ENCODE data around the gene SGK2. TPM values are rescaled to one million over a fixed set of nuclear protein-coding genes. Genes with fewer than 3 reads are reported as not detected.

Gene SGK2
- polyA plus RNA-seq, 2 of the 4 experiments (the other 2 are of a cell fraction), result 9.4 to 12.2 TPM

DNA sequence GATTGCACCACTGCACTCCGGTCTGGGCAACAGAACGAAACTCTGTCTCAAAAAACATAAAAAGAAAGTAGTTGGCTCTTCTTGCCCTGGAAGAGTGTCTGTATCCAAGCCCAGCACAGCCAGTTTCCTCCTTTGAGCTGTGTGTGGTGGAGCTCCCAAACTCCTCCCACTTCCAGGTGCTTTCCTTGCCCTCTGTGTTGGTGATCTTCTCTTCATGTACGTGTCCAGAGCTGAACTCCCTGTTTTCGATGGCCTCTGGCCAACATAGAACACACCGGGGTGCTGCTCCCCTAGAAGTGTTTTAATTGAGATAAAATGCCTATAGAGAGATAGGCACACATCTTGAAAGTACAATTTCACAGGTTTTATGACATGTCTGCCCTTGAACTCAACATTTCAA is 16.7 kb upstream of the SGK2 start:
- H3K4me1 ChIP-seq, result peaks cover 7% of the 10 kb centered on the region; the same call in 2 of the 3 replicates
- no peaks in the 10 kb centered on the region; the same call in 2 of the 3 replicates for H3K9me3 ChIP-seq
- no peak overlapping the region for H3K4me2 ChIP-seq
- POLR2A ChIA-PET, result no interaction called here
- CTCF ChIA-PET, result interaction anchor here (0.6 kb wide), 3 partner anchors 116 to 404 kb away, joined by 3 to 5 read pairs (median 3); no protein-coding TSS in a partner anchor
- FAIRE-seq (no peak), ATAC-seq (no peak), DNase-seq (ENCODE audit: low read depth in 1 of 2, low spot score in 1 of 2) (no peak)
- 77% methylated on average over 5 of the region's 5 CpGs for WGBS (ENCODE audit: missing lambda C conversion rate)
- H3K4me3 ChIP-seq, result no peak overlapping the region
- TF ChIP-seq, protein P1, sequence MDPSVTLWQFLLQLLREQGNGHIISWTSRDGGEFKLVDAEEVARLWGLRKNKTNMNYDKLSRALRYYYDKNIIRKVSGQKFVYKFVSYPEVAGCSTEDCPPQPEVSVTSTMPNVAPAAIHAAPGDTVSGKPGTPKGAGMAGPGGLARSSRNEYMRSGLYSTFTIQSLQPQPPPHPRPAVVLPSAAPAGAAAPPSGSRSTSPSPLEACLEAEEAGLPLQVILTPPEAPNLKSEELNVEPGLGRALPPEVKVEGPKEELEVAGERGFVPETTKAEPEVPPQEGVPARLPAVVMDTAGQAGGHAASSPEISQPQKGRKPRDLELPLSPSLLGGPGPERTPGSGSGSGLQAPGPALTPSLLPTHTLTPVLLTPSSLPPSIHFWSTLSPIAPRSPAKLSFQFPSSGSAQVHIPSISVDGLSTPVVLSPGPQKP (IDR thresholded peaks at IDR 0.05; ENCODE audit: low read depth, low read length), result no peak
- no peak for TF ChIP-seq MYC (IDR thresholded peaks at IDR 0.05; ENCODE audit: borderline replicate concordance, low read length)
- TF ChIP-seq ESRRA (IDR thresholded peaks at IDR 0.05; ENCODE audit: borderline replicate concordance, low read length), result no peak
- H3K27ac ChIP-seq, result no peak overlapping the region

DNA sequence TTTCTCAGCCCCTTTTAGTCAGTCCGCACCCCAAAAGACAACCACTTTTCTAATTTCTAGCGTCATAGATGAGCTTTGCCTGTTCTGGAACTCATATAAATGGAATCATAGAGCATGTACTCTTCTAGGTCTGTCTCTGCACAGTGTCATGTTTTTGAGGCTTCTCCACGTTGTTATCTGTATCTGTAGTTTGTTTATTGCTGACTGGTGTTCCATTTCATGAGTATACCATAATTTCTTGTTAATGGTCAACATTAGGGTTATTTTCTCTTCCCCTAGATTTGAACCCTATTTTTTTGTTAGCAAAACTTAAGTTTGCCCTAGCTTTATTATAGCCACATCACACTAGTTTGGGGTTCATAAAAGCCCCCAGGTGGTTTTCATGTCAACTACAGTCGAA is 16.2 kb upstream of the SGK2 start:
- 50% methylated on average over 4 of the region's 4 CpGs for WGBS (ENCODE audit: missing lambda C conversion rate)
- peaks cover 7% of the 10 kb centered on the region; the same call in 2 of the 3 replicates for H3K4me1 ChIP-seq
- no peak overlapping the region for H3K4me3 ChIP-seq
- ChIA-PET POLR2A (no interaction called here), CTCF (interaction anchor here (0.6 kb wide), 4 partner anchors 19 to 403 kb away, joined by 3 to 5 read pairs (median 3); no protein-coding TSS in a partner anchor)
- no peak overlapping the region for H3K4me2 ChIP-seq
- DNase-seq (ENCODE audit: low read depth in 1 of 2, low spot score in 1 of 2) (no peak), FAIRE-seq (no peak), ATAC-seq (no peak)
- H3K27ac ChIP-seq, result no peak overlapping the region
- H3K9me3 ChIP-seq, result peaks cover 5% of the 10 kb centered on the region; the same call in 1 of the 3 replicates
- TF ChIP-seq CHD4 (IDR thresholded peaks at IDR 0.05; ENCODE audit: borderline replicate concordance) (no peak), SREBF2 (IDR thresholded peaks at IDR 0.05) (no peak), NFE2L2 (conservative IDR thresholded peaks at IDR 0.05; ENCODE audit: low read length) (no peak), ZC3H11A (IDR thresholded peaks at IDR 0.05) (no peak), ZFP36 (IDR thresholded peaks at IDR 0.05; ENCODE audit: borderline replicate concordance, partially characterized antibody) (no peak), NPAS2 (CRISPR knock-in tag; IDR thresholded peaks at IDR 0.05; ENCODE audit: borderline replicate concordance) (no peak)
- TF ChIP-seq, protein P2, sequence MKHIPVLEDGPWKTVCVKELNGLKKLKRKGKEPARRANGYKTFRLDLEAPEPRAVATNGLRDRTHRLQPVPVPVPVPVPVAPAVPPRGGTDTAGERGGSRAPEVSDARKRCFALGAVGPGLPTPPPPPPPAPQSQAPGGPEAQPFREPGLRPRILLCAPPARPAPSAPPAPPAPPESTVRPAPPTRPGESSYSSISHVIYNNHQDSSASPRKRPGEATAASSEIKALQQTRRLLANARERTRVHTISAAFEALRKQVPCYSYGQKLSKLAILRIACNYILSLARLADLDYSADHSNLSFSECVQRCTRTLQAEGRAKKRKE (CRISPR knock-in tag; IDR thresholded peaks at IDR 0.05; ENCODE audit: low read depth), result no peak

DNA sequence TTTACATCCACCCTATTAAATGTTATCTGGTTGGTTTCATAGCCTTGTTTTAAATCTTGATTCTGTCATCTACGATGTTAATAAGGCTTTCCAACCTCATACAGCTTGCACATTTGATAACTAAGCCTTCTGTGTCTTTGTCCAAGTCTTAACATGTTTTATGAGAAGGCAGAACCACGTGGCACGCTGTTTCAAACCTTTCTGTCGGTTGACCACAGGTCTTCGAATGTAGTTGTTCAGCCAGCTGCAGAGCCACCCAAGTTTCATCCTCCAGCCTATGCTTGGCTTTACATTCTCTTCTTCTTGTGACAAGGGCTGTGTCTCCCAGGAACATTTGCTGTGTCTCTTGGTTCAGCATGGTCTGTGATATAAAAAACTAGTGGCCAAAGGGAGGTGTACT is 15.7 kb upstream of the SGK2 start:
- CTCF ChIA-PET, result interaction anchor here (0.6 to 1.2 kb wide), 5 partner anchors 18 to 403 kb away, joined by 3 to 5 read pairs (median 3); no protein-coding TSS in a partner anchor

DNA sequence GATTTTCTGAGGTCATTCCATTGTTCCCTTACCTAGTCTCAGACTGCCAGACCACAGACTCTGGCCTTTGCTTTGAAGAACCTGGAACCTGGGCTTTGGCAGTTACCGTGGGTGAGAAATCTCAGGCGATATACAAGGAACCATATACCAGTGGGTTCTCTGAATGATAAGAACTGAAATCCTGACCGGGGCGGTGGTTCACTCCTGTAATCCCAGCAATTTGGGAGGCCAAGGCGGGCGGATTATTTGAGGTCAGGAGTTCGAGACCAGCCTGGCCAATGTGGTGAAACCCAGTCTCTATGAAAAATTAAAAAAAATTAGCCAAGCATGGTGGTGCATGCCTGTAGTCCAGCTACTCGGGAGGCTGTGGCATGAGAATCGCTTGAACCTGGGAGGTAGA is 14.3 kb upstream of the SGK2 start:
- no peak overlapping the region for H3K4me2 ChIP-seq
- DNase-seq (ENCODE audit: low read depth in 1 of 2, low spot score in 1 of 2), result no peak
- ChIA-PET POLR2A (no interaction called here), CTCF (interaction anchor here (0.9 kb wide), 1 partner anchor 137 kb away, joined by 3 read pairs; no protein-coding TSS in a partner anchor)
- H3K27ac ChIP-seq, result no peak overlapping the region
- no peak for ATAC-seq
- H3K4me1 ChIP-seq, result peaks cover 7% of the 10 kb centered on the region; the same call in 2 of the 3 replicates
- WGBS (ENCODE audit: missing lambda C conversion rate), result 83% methylated on average over 9 of the region's 9 CpGs
- H3K4me3 ChIP-seq, result no peak overlapping the region
- peaks cover 6% of the 10 kb centered on the region; the same call in 1 of the 3 replicates for H3K9me3 ChIP-seq
- TF ChIP-seq SREBF2 (IDR thresholded peaks at IDR 0.05) (no peak), FOSB (CRISPR knock-in tag; IDR thresholded peaks at IDR 0.05) (no peak), SMC3 (IDR thresholded peaks at IDR 0.05) (no peak), ZNF302 (CRISPR knock-in tag; IDR thresholded peaks at IDR 0.05) (no peak), FOXS1 (CRISPR knock-in tag; IDR thresholded peaks at IDR 0.05) (no peak), TFCP2L1 (CRISPR knock-in tag; IDR thresholded peaks at IDR 0.05) (no peak), EHF (CRISPR knock-in tag; IDR thresholded peaks at IDR 0.05) (no peak), JUNB (IDR thresholded peaks at IDR 0.05) (no peak), HOXA7 (CRISPR knock-in tag; IDR thresholded peaks at IDR 0.05) (no peak), NPAS2 (CRISPR knock-in tag; IDR thresholded peaks at IDR 0.05; ENCODE audit: borderline replicate concordance) (no peak), NR3C1 (IDR thresholded peaks at IDR 0.05) (no peak), ESRRA (IDR thresholded peaks at IDR 0.05; ENCODE audit: borderline replicate concordance, low read length) (no peak), NFE2L2 (conservative IDR thresholded peaks at IDR 0.05; ENCODE audit: low read length) (no peak)
- TF ChIP-seq, protein P3, sequence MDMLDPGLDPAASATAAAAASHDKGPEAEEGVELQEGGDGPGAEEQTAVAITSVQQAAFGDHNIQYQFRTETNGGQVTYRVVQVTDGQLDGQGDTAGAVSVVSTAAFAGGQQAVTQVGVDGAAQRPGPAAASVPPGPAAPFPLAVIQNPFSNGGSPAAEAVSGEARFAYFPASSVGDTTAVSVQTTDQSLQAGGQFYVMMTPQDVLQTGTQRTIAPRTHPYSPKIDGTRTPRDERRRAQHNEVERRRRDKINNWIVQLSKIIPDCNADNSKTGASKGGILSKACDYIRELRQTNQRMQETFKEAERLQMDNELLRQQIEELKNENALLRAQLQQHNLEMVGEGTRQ (IDR thresholded peaks at IDR 0.05), result no peak
- FAIRE-seq, result no peak

More for the DNA sequence above, 15.7 kb upstream of the SGK2 start:
- ATAC-seq, result no peak
- no peak for DNase-seq (ENCODE audit: low read depth in 1 of 2, low spot score in 1 of 2)
- Histone ChIP-seq H3K27ac (no peak overlapping the region), H3K4me1 (peaks cover 7% of the 10 kb centered on the region; the same call in 2 of the 3 replicates), H3K4me2 (no peak overlapping the region), H3K4me3 (no peak overlapping the region), H3K9me3 (peaks cover 6% of the 10 kb centered on the region; the same call in 1 of the 3 replicates)
- FAIRE-seq, result no peak
- TF ChIP-seq NFE2L2 (conservative IDR thresholded peaks at IDR 0.05; ENCODE audit: low read length) (no peak), HDAC2 (IDR thresholded peaks at IDR 0.05) (no peak), KDM5A (IDR thresholded peaks at IDR 0.05) (no peak), SREBF2 (IDR thresholded peaks at IDR 0.05) (no peak)
- TF ChIP-seq, protein P4, sequence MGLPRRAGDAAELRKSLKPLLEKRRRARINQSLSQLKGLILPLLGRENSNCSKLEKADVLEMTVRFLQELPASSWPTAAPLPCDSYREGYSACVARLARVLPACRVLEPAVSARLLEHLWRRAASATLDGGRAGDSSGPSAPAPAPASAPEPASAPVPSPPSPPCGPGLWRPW (IDR thresholded peaks at IDR 0.05), result no peak
- WGBS (ENCODE audit: missing lambda C conversion rate), result 73% methylated on average over 5 of the region's 5 CpGs
- POLR2A ChIA-PET, result no interaction called here
